VCaP (cell line): ENCODE data around the gene BPIFB4.

Experiments used
- H3K27ac ChIP-seq: fragments of 450-650 bp; 2 replicates; pipeline ENCODE4 v1.5.1; 2017
- TF ChIP-seq, protein P1 (sequence below): fragments of 450-650 bp; conservative IDR thresholded peaks from 2 replicates; pipeline ENCODE4 v1.5.1; 2017; ENCODE audit warnings: mild to moderate bottlenecking, moderate library complexity

BPIFB4 gene

DNA sequence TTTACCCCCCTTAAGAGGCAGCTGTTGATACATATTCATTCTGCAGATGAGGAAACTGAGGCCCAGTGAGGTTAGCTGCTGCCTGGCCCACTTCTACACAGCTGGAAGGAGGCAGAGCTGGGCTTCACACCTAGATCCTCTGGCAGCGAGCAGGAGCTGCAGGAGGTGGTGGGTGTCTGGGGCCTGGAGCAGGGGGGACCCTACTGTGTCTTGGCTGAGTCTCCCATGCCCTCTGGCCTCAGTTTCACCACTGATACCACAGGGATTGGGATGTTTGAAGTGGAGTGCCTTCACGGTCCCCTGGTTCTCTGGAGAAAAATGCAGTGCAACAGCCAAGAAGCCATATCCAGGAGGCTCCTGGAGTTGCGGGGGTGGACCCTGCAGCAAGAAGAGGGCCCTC is 80.3 kb downstream of the BPIFB4 start:
- TF ChIP-seq, protein P1, sequence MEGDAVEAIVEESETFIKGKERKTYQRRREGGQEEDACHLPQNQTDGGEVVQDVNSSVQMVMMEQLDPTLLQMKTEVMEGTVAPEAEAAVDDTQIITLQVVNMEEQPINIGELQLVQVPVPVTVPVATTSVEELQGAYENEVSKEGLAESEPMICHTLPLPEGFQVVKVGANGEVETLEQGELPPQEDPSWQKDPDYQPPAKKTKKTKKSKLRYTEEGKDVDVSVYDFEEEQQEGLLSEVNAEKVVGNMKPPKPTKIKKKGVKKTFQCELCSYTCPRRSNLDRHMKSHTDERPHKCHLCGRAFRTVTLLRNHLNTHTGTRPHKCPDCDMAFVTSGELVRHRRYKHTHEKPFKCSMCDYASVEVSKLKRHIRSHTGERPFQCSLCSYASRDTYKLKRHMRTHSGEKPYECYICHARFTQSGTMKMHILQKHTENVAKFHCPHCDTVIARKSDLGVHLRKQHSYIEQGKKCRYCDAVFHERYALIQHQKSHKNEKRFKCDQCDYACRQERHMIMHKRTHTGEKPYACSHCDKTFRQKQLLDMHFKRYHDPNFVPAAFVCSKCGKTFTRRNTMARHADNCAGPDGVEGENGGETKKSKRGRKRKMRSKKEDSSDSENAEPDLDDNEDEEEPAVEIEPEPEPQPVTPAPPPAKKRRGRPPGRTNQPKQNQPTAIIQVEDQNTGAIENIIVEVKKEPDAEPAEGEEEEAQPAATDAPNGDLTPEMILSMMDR = no peak

DNA sequence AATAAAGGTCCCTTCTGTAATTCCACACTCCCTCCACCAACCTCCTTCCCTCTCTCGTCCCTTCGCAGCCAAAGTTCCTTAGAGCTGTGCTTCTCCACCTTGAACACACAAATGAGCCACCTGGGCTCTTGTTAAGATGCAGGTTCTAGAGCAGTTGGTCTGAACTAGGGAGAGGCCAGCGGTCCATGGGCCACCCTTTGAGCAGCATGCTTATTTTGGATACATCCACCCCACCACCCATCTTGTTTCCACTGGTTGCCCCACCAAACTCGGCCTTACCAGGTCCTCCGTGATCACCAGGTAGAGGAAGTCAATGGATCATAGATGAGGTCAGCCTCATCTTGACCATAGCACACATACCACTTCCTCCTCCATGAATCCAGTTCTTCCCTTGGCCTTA is 81.2 kb downstream of the BPIFB4 start:
- TF ChIP-seq, protein P1 = no peak
- H3K27ac ChIP-seq = no peak overlapping the region

More for the DNA sequence above, 80.3 kb downstream of the BPIFB4 start:
- H3K27ac ChIP-seq = no peak overlapping the region
